ENCODE measurements around the gene PRKD2.
A peak's percentile ranks its signal among the peaks of the same experiment; 100 is the strongest.

The PRKD2 gene

GRCh38 chr19:46668662-46669061, 48.3 kb downstream of the PRKD2 start:
- Histone ChIP-seq H4K20me1 (ENCODE audit: insufficient read depth, low read length) (no peaks in the 10 kb centered on the region), H2AFZ (ENCODE audit: low read depth, low read length) (no peak overlapping the region), H3K4me2 (ENCODE audit: insufficient read depth, low read length) (no peak overlapping the region), H3K36me3 (ENCODE audit: insufficient read depth, low read length) (peaks cover 16% of the 10 kb centered on the region), H3K27me3 (ENCODE audit: insufficient read depth, low read length, poor library complexity) (no peaks in the 10 kb centered on the region), H3K4me1 (ENCODE audit: insufficient read depth, low read length) (no peaks in the 10 kb centered on the region), H3K9ac (ENCODE audit: low read depth, low read length) (no peak overlapping the region), H3K4me3 (ENCODE audit: low read depth in 1 of 2, low read length in 2 of 2) (no peak overlapping the region), H3K27ac (ENCODE audit: low read length) (no peak overlapping the region), H3K9me3 (ENCODE audit: insufficient read depth, low read length, severe bottlenecking) (no peaks in the 10 kb centered on the region), H3K79me2 (ENCODE audit: insufficient read depth, low read length) (no peaks in the 10 kb centered on the region)
- no peak for TF ChIP-seq EZH2 (IDR thresholded peaks at IDR 0.05; ENCODE audit: borderline replicate concordance, low read depth, low read length, severe bottlenecking)
- TF ChIP-seq CTCF (IDR thresholded peaks at IDR 0.05; ENCODE audit: borderline replicate concordance, extremely low read depth, low read length, poor library complexity, severe bottlenecking) = no peak
- ATAC-seq (ENCODE audit: insufficient read depth, low read depth) = no peak
- no peak for DNase-seq

GRCh38 chr19:46665072-46665471, 51.8 kb downstream of the PRKD2 start:
- Histone ChIP-seq H3K9ac (ENCODE audit: low read depth, low read length) (no peak overlapping the region), H3K4me3 (ENCODE audit: low read depth in 1 of 2, low read length in 2 of 2) (no peak overlapping the region), H3K36me3 (ENCODE audit: insufficient read depth, low read length) (no peaks in the 10 kb centered on the region), H3K4me1 (ENCODE audit: insufficient read depth, low read length) (peaks cover 20% of the 10 kb centered on the region), H3K9me3 (ENCODE audit: insufficient read depth, low read length, severe bottlenecking) (no peaks in the 10 kb centered on the region), H3K27ac (ENCODE audit: low read length) (no peak overlapping the region), H4K20me1 (ENCODE audit: insufficient read depth, low read length) (peaks cover 9% of the 10 kb centered on the region; the same call in 1 of the 2 replicates), H3K27me3 (ENCODE audit: insufficient read depth, low read length, poor library complexity) (peaks cover 7% of the 10 kb centered on the region), H3K79me2 (ENCODE audit: insufficient read depth, low read length) (no peaks in the 10 kb centered on the region), H2AFZ (ENCODE audit: low read depth, low read length) (no peak overlapping the region), H3K4me2 (ENCODE audit: insufficient read depth, low read length) (no peak overlapping the region)
- DNase-seq (no peak), ATAC-seq (ENCODE audit: insufficient read depth, low read depth) (no peak)
- TF ChIP-seq CTCF (IDR thresholded peaks at IDR 0.05; ENCODE audit: borderline replicate concordance, extremely low read depth, low read length, poor library complexity, severe bottlenecking) (no peak), EZH2 (IDR thresholded peaks at IDR 0.05; ENCODE audit: borderline replicate concordance, low read depth, low read length, severe bottlenecking) (no peak)

- Histone ChIP-seq H3K79me2 (ENCODE audit: insufficient read depth, low read length) (no peaks in the 10 kb centered on the region), H2AFZ (ENCODE audit: low read depth, low read length) (peak overlapping the region; percentile 51; the same call in 1 of the 2 replicates), H3K9ac (ENCODE audit: low read depth, low read length) (peak overlapping the region; percentile 25), H3K4me1 (ENCODE audit: insufficient read depth, low read length) (peaks cover 30% of the 10 kb centered on the region), H4K20me1 (ENCODE audit: insufficient read depth, low read length) (peaks cover 15% of the 10 kb centered on the region; the same call in 1 of the 2 replicates), H3K4me3 (ENCODE audit: low read depth in 1 of 2, low read length in 2 of 2) (peak overlapping the region; percentile 4 to 54; a peak in 3 of 4 replicates), H3K36me3 (ENCODE audit: insufficient read depth, low read length) (no peaks in the 10 kb centered on the region), H3K27ac (ENCODE audit: low read length) (peak overlapping the region; percentile 73), H3K9me3 (ENCODE audit: insufficient read depth, low read length, severe bottlenecking) (no peaks in the 10 kb centered on the region), H3K4me2 (ENCODE audit: insufficient read depth, low read length) (peak overlapping the region; percentile 81), H3K27me3 (ENCODE audit: insufficient read depth, low read length, poor library complexity) (peaks cover 22% of the 10 kb centered on the region)
- ATAC-seq (ENCODE audit: insufficient read depth, low read depth) (peak; percentile 46), DNase-seq (peak; percentile 80)
- no peak for TF ChIP-seq EZH2 (IDR thresholded peaks at IDR 0.05; ENCODE audit: borderline replicate concordance, low read depth, low read length, severe bottlenecking)
- TF ChIP-seq CTCF (IDR thresholded peaks at IDR 0.05; ENCODE audit: borderline replicate concordance, extremely low read depth, low read length, poor library complexity, severe bottlenecking) = peak; percentile 94
Measured at GRCh38 chr19:46661735-46662592, 55.0 kb downstream of the PRKD2 start.

All from DND-41 (cell line).